ENCODE data around the gene PLD4. TPM values are rescaled to one million over a fixed set of nuclear protein-coding genes. Genes with fewer than 3 reads are reported as not detected.
"Not testable (repeated sequence)": the region's sequence is repeated elsewhere in the genome, so short reads cannot be mapped to it uniquely, and the experiment has no call there.

The PLD4 gene
- total RNA-seq, 4 donors from 2014 or later, result 2.4 TPM; not detected in 3

DNA sequence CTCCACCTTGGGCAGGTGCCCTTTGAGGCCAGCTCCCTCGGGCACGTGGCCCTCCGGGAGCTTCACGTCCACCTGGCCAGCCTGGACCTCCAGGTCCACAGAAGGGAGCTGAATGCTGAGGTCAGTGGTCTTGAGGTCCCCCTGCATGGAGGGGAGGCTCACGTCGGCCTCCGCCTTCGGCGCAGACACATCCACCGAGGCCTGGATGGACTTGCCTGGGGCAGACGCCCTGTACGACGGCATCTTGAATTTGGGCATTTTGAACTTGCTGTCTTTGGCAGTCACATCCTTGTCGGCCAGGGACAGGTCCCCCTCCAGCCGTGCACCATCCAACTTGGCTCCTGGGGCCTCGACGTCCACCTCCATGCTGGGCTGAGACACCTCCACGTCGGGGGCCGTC lies 20.6 kb downstream of the PLD4 start:
- H3K4me1 ChIP-seq; H3K9me3 ChIP-seq; DNase-seq (ENCODE audit: low spot score in 2 of 2); H3K4me3 ChIP-seq; H3K27me3 ChIP-seq; H3K27ac ChIP-seq: not testable (repeated sequence)
- H3K36me3 ChIP-seq, result peaks cover 0 to 68% (median 0%) of the 10 kb centered on the region in 3 donors
- WGBS, 2 donors, result 87 to 88% methylated on average over 5 to 20 of the region's 20 CpGs

GRCh38 chr14:104945986-104946965 lies 21.6 kb downstream of the PLD4 start:
- DNase-seq (ENCODE audit: low spot score in 2 of 2); H3K4me1 ChIP-seq; H3K27ac ChIP-seq; H3K9me3 ChIP-seq; H3K27me3 ChIP-seq; H3K4me3 ChIP-seq: not testable (repeated sequence)
- 89 to 90% methylated on average over 24 to 28 of the region's 43 CpGs for WGBS, 2 donors
- peaks cover 0 to 67% (median 0%) of the 10 kb centered on the region in 3 donors for H3K36me3 ChIP-seq

DNA sequence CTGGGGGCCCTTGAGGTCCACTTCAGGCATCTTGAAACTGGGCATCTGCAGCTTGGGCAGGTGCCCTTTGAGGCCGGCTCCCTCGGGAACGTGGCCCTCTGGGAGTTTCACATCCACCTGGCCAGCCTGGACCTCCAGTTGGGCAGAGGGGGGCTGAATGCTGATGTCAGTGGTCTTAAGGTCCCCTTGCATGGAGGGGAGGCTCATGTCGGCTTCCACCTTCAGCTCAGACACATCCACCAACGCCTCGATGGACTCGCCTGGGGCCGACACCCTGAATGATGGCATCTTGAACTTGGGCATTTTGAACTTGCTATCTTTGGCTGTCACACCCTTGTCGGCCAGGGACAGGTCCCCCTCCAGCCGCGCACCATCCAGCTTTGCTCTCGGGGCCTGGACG lies 22.5 kb downstream of the PLD4 start:
- not testable (repeated sequence) for H3K9me3 ChIP-seq; H3K27ac ChIP-seq; H3K27me3 ChIP-seq; H3K4me1 ChIP-seq; H3K4me3 ChIP-seq; DNase-seq (ENCODE audit: low spot score in 2 of 2)
- WGBS, 2 donors, result 90 to 93% methylated on average over 10 to 13 of the region's 13 CpGs
- peaks cover 0 to 63% (median 0%) of the 10 kb centered on the region in 3 donors for H3K36me3 ChIP-seq

- peaks cover 0 to 57% (median 0%) of the 10 kb centered on the region in 3 donors for H3K36me3 ChIP-seq
- H3K27me3 ChIP-seq; DNase-seq (ENCODE audit: low spot score in 2 of 2); H3K9me3 ChIP-seq; H3K4me1 ChIP-seq; H3K4me3 ChIP-seq; H3K27ac ChIP-seq: not testable (repeated sequence)
- WGBS, 2 donors, result 90 to 93% methylated on average over 27 to 35 of the region's 35 CpGs
Observed at GRCh38 chr14:104947881-104948735, 23.4 kb downstream of the PLD4 start.

DNA sequence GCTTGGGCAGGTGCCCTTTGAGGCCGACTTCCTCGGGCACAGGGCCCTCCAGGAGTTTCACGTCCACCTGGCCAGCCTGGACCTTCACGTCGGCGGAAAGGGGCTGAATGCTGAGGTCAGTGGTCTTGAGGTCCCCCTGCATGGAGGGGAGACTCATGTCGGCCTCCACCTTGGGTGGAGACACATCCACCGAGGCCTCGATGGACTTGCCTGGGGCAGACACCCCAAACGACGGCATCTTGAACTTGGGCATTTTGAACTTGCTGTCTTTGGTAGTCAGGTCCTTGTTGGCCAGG lies 24.0 kb downstream of the PLD4 start:
- H3K27me3 ChIP-seq, result no peaks in the 10 kb centered on the region
- H3K4me1 ChIP-seq, result no peaks in the 10 kb centered on the region
- no peak for DNase-seq (ENCODE audit: low spot score in 2 of 2)
- peaks cover 0 to 57% (median 0%) of the 10 kb centered on the region in 3 donors for H3K36me3 ChIP-seq
- 86 to 92% methylated on average over 6 to 9 of the region's 11 CpGs for WGBS, 2 donors
- TF ChIP-seq EP300 (IDR thresholded peaks at IDR 0.05) (no peak), POLR2A (IDR thresholded peaks at IDR 0.05) (no peak), CTCF (IDR thresholded peaks at IDR 0.05) (no peak)
- H3K9me3 ChIP-seq, result no peaks in the 10 kb centered on the region
- H3K27ac ChIP-seq, result no peak overlapping the region
- no peak overlapping the region for H3K4me3 ChIP-seq

GRCh38 chr14:104949406-104949955 lies 24.8 kb downstream of the PLD4 start:
- H3K27me3 ChIP-seq; H3K27ac ChIP-seq; DNase-seq (ENCODE audit: low spot score in 2 of 2); H3K4me1 ChIP-seq; H3K9me3 ChIP-seq; H3K4me3 ChIP-seq: not testable (repeated sequence)
- H3K36me3 ChIP-seq, result peaks cover 0 to 56% (median 0%) of the 10 kb centered on the region in 3 donors
- 94% methylated on average over 15 of the region's 24 CpGs; no CpG with 5 or more reads in 1 of the 2 donors for WGBS, 2 donors

- no peak for DNase-seq (ENCODE audit: low spot score in 2 of 2)
- WGBS, 2 donors, result 95% methylated on average over 12 of the region's 17 CpGs; no CpG with 5 or more reads in 1 of the 2 donors
- TF ChIP-seq EP300 (IDR thresholded peaks at IDR 0.05), result no peak
- TF ChIP-seq CTCF (IDR thresholded peaks at IDR 0.05), result no peak
- no peak for TF ChIP-seq POLR2A (IDR thresholded peaks at IDR 0.05)
Observed at GRCh38 chr14:104950021-104950420, 25.3 kb downstream of the PLD4 start.

DNA sequence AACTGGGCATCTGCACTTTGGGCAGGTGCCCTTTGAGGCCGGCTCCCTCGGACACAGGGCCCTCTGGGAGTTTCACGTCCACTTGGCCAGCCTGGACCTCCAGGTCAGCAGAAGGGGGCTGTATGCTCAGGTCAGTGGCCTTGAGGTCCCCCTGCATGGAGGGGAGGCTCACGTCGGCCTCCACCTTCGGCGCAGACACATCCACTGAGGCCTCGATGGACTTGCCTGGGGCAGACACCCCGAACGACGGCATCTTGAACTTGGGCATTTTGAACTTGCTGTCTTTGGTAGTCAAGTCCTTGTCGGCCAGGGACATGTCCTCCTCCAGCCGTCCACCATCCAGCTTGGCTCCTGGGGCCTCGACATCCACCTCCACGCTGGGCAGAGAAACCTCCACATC lies 26.0 kb downstream of the PLD4 start:
- not testable (repeated sequence) for H3K9me3 ChIP-seq; H3K27ac ChIP-seq; H3K4me3 ChIP-seq; DNase-seq (ENCODE audit: low spot score in 2 of 2); H3K27me3 ChIP-seq; H3K4me1 ChIP-seq
- WGBS, 2 donors, result 100% methylated on average over 1 to 2 of the region's 15 CpGs
- peaks cover 0 to 54% (median 0%) of the 10 kb centered on the region in 3 donors for H3K36me3 ChIP-seq

More at GRCh38 chr14:104950021-104950420, 25.3 kb downstream of the PLD4 start:
- peaks cover 0 to 56% (median 0%) of the 10 kb centered on the region in 3 donors for H3K36me3 ChIP-seq
- no peak overlapping the region for H3K27ac ChIP-seq
- H3K9me3 ChIP-seq, result no peaks in the 10 kb centered on the region
- H3K4me3 ChIP-seq, result no peak overlapping the region
- no peaks in the 10 kb centered on the region for H3K27me3 ChIP-seq
- H3K4me1 ChIP-seq, result no peaks in the 10 kb centered on the region

GRCh38 chr14:104951863-104952657 lies 27.4 kb downstream of the PLD4 start:
- not testable (repeated sequence) for H3K27ac ChIP-seq; H3K4me1 ChIP-seq; H3K27me3 ChIP-seq; H3K4me3 ChIP-seq; H3K9me3 ChIP-seq; DNase-seq (ENCODE audit: low spot score in 2 of 2)
- peaks cover 0 to 55% (median 0%) of the 10 kb centered on the region in 3 donors for H3K36me3 ChIP-seq
- 91 to 92% methylated on average over 16 to 22 of the region's 28 CpGs for WGBS, 2 donors
